GM19351 (cell line): ENCODE data around the gene SLC44A1.

ENCODE experiments used
- ATAC-seq: cut with Tn5 transposase; IDR thresholded peaks from one replicate; pipeline ENCODE4 v1.9.1; 2021; ENCODE audit warnings: mild to moderate bottlenecking, moderate library complexity; ENCODE audit not compliant: unreplicated experiment

Gene SLC44A1

DNA sequence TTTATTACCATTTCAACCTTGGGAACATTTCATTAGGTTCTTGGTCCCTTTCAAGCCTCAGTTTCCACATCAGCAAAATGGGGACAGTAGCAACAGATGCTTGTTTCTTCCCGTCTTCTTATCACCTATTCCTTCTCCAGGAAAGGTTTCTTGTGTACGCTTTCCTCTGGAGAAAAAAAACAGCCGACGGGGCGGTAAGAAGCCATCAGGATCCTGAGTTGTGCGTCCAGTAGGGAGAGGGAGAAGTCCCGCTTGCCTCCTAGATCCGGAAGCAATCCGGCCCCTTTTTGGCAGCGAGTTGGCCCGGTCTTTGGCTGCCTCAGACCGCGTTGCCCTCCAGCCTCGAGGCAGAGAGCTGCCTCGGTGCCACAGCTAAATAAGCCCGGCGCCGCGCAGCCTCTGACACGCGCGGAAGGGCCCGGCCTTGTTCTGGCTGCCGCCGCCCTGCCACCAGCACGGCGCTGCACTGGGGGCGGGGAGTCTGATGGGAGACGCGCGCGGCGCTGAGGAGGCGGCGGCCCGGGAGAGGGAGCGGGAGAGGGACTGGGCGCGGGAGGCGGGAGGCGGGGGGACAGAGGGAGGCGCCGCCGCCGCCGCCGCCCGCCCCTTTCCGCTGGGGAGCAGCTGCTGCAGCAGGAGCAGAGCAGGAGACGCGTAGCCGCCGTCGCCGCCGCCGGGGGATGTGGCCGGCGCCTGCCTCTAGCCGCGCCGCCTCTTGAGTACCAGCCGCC is at the start of gene SLC44A1:
SLC44A1 (plus strand) TSS at position 649 of the 731 bp plus-strand sequence. CDS start 218 bp downstream, outside the sequence.
- peak; percentile 83 for ATAC-seq

DNA sequence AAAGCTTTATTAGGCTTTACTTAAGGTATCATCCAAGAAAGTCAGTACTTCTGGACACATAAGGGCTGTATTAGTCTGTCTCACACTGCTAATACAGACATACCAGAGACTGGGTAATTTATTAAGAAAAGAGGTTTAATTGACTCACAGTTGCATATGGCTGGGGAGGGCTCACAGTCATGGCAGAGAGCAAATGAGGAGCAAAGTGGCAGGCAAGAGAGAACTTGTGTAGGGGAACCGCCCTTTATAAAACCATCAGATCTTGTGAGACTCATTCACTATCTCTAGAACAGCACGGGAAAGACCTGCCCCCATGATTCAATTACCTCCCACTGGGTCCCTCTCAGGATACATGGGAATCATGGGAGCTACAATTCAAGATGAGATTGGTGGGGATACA is 49.2 kb upstream of the SLC44A1 start:
- no peak for ATAC-seq

DNA sequence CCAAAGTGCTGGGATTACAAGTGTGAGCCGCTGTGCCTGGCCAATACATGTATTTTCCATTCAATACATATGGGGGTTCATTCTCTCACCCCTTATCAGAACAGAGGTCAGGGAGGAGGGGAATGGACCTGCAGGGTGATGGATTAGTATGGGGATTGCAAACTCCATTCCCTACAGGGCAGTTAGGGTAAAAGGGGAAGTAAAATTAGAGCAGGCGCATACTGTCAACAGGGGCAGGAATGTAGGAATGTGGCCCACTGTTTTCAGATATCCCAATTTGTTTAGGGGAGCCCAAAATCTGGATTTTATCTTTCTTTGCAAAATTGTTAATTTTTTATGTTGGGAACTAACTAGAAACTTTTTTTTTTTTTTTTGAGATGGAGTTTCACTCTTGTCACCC is 46.4 kb upstream of the SLC44A1 start:
- no peak for ATAC-seq

DNA sequence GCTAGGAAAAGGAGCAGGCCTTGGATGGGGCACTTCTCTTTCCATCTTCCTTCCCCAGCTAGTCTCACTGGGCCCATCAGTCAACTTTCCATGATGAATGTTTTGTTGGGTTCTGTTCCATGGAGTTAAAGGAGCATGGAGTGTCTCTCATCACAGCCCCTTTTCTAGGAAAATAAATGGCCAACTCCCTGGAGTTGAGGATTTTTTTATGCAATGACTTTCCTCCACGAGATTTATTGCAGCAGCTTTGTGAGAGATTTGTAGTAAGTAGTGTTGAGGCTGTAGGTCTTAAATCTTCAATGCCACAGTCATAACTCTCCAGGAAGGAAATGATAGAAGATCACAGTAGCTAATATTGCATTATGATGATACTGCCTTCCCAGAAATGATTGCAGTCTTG is 45.6 kb upstream of the SLC44A1 start:
- no peak for ATAC-seq

DNA sequence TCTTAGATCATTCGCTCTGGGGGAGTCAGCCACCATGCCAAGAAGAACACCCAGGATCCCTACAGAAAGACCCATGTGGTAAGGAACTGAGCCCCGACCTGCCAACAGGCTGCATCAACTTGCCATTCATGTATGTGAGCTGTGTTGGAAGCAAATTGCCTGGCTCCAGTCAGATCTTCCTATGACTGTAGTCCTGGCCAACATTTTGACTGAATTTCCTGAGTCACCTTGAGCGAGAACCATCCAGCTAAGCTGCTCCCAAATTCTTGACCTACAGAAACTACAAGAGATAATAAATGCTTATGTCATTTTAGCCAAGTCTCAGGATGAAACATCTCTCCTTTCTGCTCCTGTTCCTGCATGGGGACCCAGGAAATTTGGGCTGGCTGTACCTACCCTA is 40.0 kb upstream of the SLC44A1 start:
- no peak for ATAC-seq

DNA sequence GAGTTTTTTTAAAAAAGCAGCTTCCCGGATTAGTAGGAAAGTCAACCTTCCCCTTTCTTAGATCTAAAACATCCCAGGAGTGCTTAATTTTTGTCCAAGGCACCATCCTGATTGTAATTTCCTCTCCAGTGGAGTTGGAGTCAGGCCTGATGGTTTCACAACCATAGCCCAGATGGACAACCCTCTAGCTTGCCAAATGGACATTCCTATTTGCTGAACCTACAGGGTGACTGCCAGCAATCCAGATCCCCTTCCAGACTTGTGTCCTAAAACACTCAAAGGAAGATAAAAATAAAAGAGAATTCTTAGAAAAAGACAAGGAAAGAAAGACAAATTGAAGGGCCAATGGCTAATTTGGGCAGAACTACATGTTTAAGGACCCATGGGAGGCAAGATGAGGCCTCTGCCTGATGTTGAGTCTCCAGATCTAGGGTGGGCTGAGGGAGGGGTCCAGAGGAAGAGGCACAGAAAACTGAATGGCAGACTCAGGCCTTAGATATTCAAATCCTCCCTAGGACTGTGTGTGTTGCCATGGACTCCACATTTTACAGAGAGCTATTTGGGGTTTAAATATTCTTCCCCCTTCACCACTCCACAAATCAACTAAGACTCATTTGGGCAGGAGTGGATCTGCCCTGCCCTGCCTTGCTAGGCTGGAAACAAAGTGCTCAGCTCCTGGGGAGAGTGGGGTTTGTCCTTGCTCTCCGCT is 38.5 kb upstream of the SLC44A1 start:
- no peak for ATAC-seq

DNA sequence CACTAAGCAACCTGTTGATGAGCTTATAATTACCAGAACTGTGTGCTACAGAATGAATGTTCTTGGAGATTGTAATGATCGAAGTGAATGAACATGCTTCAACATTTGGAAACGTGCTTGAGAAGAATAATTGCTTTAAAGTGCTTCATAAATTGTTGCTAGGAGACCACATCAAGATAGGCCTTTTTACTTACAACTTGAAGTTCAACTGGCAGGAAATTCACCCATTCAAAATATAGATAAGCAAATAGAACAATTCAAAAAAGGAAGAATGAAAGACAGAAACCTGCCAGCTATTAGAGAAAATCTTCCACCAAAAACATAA is 38.0 kb upstream of the SLC44A1 start:
- no peak for ATAC-seq

DNA sequence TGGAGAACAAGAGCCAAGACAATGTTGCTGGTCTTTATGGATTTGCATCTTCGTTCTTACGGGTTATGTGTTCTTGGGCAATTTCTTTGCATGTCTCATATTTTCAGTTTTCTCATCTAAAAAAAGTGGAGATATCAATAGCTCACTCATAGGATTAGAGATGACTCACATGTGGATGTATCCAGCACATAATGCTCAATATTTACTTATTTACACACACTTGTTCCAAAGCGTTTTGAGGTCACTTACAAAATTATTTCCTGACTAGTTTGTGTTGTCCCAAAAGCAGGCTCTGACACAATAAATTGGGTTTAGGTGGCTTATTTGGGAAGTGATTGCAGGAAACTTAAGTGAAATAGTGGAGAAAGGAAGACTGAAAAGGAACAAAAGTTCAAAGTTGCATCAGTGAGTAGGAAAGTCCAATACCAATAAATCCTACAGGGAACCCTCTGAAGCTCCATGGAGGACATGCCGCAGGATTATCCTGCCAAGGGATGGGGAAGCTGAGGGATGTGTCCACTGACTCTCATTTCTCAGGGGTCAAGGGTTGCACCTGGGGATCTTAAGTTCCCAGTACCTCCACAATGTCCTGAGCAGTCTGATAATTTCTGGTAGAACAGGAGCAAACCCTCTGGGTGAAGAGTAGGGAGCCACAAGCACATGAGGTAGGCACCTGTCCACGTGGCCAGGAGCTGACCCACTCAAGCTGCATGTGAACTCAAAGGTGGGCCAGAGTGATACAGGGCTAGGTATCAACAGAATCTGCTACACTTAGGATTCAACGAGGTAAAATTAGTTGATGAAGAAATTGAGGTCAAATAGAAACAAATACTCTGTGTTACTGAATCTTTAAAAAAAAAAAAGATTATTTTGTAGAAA is 37.4 kb upstream of the SLC44A1 start:
- no peak for ATAC-seq

DNA sequence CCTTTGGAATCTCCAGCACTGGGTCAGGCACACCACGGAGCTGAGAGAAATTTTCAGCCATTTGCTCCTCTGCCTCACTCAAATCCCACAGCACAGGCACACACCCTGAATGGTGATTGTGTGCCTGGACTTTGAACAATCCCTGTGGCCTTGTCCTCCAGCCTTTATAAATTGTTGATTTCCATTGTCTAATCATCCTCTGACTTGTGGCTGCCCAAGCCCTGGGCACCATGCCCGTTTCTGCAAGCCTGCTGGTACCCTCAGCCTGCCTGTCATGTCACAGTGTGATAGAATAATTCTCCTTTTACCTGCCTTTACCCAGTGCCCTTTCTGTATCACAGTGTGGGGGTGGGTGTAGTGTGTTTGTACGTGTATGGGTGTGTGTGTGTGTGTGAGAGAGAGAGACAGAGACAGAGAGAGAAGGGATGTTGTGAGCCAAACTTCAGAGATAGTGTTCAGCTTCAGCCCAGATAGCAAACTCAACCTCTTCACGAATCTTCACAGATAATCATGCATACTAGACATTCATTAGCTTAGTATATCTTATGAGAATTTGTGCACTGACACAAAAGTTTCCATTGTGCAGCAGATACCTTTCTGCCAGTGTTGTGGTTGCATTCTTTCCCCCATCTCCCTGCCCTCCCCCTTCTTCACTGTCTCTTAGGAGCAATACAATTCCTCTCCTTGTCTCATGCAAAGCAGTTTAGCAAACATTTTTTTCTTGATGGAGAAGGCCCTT is 27.8 kb upstream of the SLC44A1 start:
- no peak for ATAC-seq

DNA sequence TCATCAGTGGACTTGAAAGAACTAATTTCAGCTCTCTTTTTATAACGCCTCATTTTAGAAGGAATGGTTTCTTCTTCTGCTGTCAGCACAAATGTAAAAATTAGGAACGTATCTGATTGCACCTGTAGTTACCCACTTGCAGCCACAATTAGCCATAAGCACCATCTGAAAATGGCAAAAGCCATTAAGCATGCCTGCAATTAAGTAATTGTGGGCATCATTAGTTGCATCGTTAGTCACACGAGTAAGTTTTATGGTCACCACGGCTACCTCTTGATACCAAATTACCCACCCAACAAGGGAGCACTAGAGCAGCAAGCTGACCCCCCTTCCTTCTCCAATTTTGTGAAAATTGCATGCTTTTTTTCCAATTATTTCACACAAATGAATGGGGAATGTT is 25.8 kb upstream of the SLC44A1 start:
- no peak for ATAC-seq

DNA sequence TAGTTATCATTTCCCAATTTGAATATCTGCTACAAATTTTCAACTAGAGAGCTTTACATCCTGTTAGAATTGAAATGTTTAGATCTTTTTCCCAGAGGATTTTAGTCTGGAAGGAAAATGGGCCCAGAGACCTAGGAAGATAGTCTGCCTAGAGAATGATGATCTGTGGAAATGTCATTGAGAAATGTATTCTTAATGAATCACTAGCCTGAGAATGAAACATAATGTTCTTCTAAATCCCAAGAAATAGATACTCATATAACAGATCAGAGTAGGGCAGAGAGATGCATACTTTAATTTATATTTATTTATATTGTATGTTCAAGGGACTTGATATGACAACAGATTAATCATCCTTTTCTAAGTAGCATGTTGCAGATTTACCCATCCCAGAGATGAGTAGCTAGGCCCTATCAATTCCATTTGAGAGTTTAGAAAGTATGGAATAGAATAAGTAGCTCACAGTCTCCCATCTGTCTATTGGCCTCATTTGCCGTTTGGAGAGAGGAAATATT is 25.1 kb upstream of the SLC44A1 start:
- ATAC-seq, result no peak

DNA sequence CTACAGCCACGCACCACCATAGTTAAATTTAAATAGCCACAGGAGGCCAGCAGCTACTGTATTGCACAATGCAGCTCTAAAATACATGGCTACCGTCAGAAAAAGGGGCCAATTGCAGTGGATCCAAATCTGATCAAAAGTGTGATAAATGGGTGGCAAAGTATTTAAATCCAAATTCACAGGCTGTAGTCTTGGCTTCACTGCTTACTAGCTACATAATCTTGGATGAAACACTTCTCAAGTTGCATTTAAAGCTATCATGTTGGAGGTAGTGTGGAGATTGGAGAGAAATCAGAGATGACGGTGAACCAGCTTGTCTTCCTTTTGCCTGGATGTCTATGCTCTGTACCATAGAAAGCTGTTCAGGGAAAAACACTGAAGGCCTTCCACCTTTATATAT is 24.0 kb upstream of the SLC44A1 start:
- no peak for ATAC-seq

DNA sequence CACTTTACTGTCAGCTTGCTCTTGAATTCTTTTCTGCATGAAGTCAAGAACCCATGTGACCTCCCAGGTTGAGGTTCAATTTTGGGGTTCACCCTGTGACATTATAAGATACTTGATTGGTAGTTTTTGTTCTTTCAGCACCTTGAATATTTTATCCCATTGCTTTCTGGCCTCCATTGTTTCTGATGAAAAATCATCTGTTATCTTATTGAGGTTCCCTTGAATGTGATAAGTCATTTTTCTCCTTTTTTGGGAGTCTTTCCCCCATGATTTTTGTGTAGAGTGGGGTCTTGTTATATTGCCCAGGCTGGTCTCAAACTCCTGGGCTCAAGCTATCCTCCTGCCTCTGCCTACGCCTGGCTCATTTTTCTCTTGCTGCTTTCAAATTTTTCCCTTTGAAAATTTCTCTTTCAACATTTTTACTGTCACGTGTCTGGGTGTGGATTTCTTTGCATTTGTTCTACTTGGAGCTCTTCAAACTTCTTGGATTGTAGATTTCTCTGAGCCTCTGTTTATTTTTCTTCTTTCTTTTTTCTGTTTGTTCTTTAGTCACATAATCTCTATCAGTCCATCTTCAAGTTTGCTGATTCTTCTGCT is 20.8 kb upstream of the SLC44A1 start:
- ATAC-seq, result no peak

DNA sequence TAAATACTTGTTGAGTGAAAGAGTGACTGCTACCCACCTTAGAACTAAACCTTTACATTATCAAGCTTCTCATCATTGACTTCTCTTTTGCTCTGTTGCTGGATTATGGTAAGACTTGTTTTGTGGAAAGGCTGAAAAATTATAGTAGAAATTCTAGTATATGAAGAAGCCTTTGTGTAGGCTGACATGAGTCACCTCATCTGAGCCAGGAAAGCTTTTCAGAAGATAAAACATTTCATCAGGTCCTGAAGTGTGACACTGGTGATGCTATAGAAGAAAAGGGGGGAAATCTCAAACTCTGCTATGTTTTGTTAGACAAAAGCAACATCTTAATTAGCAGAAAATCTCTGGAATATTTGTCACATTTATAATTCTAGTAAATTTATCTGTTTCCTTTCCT is 18.4 kb upstream of the SLC44A1 start:
- no peak for ATAC-seq

DNA sequence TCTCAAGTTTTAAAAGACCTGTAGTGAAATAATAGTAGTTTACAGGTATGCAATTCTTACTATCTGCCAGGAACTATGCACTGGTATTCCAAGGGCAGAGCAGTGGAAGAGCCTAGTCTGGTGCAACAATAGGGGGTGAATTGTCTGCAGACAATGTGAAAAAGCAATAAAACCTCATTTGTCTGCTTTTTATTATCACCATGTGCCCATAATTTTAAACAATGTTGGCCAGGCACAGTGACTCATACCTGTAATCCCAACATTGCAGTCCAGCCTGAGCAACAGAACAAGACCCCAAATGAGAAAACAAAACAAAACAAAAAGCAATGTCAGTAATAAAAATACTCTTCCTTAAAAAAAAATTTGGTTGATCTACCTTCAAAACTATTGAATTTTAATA is 12.2 kb upstream of the SLC44A1 start:
- ATAC-seq, result no peak

DNA sequence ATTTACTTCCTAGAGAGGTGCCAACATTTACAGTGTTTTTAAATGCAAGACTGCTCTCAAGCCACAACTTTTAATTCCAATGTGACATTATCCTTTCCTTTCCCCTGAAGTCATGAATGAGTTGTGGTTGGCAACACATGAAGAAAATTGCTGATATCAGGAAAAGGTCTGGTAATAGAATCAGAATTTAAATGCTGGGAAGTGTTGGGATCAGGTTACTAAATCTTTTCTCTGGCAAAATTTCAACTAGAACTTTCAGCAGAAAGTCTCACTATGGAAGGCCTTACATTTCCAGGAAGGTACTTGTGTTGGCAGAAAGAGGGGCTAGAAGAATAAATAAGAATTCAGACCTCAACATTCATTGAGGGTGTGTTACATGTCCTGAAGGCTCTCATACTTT is 10.6 kb upstream of the SLC44A1 start:
- ATAC-seq, result no peak

DNA sequence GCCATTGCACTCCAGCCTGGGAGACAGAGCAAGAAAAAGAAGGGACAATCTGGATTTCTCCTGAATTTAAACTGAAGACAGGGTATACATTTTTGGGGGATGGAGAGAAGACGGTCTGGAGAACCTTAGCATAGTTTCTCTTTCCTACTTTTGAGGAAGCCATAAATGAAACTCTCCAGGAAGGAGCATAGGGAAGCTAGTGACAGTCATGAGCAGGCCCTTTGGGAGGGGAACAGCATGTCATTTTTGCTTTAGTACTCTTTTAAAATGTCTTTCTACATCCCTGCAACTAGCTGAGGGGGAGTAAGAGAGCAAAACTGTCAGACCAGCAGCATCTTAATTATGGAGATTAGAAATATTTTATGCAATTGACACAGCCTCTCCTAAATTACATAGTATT is 8.2 kb upstream of the SLC44A1 start:
- no peak for ATAC-seq

DNA sequence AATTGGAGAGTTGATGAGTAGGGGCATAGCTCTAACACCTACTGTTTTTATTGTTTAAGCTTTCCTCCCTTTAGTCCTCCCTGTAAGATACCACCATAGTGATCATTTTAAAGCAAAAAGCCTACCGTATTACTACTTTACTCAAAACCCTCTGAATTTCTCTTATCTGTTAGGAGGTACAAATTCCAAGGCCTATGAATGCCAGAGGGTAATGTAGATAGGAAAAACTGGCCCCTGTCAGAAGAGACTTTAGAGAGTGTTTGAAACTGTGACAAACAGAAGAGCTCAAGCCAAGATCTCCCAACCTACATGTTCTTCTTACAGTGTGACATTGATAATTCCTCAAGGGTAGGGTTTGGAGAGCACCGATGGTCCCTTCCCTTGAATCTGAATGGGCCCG is 7.2 kb upstream of the SLC44A1 start:
- ATAC-seq, result no peak

DNA sequence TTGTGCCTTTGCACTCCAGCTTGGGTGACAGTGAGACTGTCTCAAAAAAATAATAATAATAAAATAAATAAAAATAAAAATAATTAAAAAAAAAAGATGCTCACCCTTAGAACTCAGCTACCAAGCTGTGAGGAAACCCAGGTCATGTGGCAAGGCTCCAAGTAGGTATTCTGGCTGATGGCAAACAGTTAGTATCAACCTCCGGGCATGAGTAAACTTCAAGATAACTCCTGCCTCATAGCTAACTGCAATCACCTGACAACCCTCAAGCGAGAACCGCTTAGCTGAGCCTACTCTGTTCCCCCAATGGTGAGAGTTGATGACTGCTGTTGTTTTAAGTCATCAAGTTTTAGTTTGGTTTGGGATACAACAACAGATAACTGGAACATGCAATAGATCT is 6.1 kb upstream of the SLC44A1 start:
- no peak for ATAC-seq

DNA sequence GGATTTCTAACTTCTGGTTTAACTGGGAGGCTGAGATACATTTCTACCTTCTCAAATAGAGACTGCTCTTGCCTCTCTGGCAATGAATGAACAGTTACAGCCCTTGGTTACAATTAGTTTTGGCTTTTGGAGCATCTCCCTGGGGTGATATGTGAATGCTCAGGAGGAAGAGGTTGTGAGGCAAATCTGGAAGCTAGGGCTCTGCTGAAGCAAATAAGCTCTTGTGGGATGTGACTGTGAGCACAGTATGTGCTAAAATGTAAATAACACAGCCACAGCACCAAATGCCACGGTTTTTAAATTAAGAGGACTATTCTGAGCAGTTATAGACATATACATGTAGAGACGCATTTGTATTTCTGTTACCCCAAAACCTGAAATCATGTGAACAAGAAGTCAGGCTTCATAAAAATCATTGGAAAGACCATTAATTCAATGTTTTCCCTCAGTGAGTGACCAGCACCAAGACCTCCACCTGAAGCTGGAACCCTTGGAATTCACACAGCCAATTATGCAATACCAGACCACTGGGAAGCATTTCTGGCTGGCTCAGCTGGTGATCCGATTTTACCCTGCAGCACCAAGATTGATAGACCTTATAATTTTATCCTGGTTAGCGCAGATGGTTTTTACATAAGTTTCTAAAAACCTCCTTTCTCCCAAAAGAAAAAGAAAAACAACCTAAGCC is 3.0 kb upstream of the SLC44A1 start:
- no peak for ATAC-seq
